GM19452 (cell line): Measurements from ENCODE around the gene TADA2B.

Experiments
- ATAC-seq: cut with Tn5 transposase; IDR thresholded peaks from one replicate; pipeline ENCODE4 v1.9.1; 2021; ENCODE audit not compliant: unreplicated experiment

TADA2B gene

GRCh38 chr4:7037425-7037824 is 5.7 kb upstream of the TADA2B start:
- no peak for ATAC-seq

- no peak for ATAC-seq
Measured at GRCh38 chr4:7040765-7041164, 2.4 kb upstream of the TADA2B start.

- no peak for ATAC-seq
Measured at GRCh38 chr4:7041246-7041645, 1.9 kb upstream of the TADA2B start.

- no peak for ATAC-seq
Measured at GRCh38 chr4:7041801-7042502, 1.2 kb upstream of the TADA2B start.

- ATAC-seq, result peak; percentile 73
Measured at GRCh38 chr4:7042503-7043283, 479 bp upstream of the TADA2B start.

- no peak for ATAC-seq
Measured at GRCh38 chr4:7044137-7044930, 1.2 kb downstream of the TADA2B start.

- no peak for ATAC-seq
Measured at GRCh38 chr4:7045553-7045952, 2.4 kb downstream of the TADA2B start.

- ATAC-seq, result peak; percentile 36
Measured at GRCh38 chr4:7045961-7046921, 3.1 kb downstream of the TADA2B start.

GRCh38 chr4:7046971-7047370 is 3.8 kb downstream of the TADA2B start:
- no peak for ATAC-seq

GRCh38 chr4:7048642-7049041 is 5.5 kb downstream of the TADA2B start:
- no peak for ATAC-seq

GRCh38 chr4:7049295-7049694 is 6.1 kb downstream of the TADA2B start:
- no peak for ATAC-seq

GRCh38 chr4:7049739-7050138 is 6.6 kb downstream of the TADA2B start:
- no peak for ATAC-seq

GRCh38 chr4:7050481-7051143 is 7.4 kb downstream of the TADA2B start:
- ATAC-seq, result no peak

- ATAC-seq, result no peak
Measured at GRCh38 chr4:7051144-7051495, 7.9 kb downstream of the TADA2B start.

- ATAC-seq, result no peak
Measured at GRCh38 chr4:7051905-7052304, 8.7 kb downstream of the TADA2B start.

GRCh38 chr4:7052313-7052712 is 9.1 kb downstream of the TADA2B start:
- ATAC-seq, result no peak

- ATAC-seq, result no peak
Measured at GRCh38 chr4:7052923-7053715, 9.9 kb downstream of the TADA2B start.

- no peak for ATAC-seq
Measured at GRCh38 chr4:7054106-7054880, 11.1 kb downstream of the TADA2B start.
